ENCODE results near the gene TRPC4AP. TPM values are rescaled to one million over a fixed set of nuclear protein-coding genes. Genes with fewer than 3 reads are reported as not detected.

Gene TRPC4AP
- total RNA-seq, 1 experiment from 2014 or later, result 48.6 TPM

- POLR2A ChIA-PET, result no interaction called here
- no peak overlapping the region for H3K9ac ChIP-seq (ENCODE audit: low read length)
- no peaks in the 10 kb centered on the region for H3K9me3 ChIP-seq (ENCODE audit: control insufficient read depth in 1 of 2, insufficient read depth in 1 of 2, low read depth in 1 of 2, low read length in 2 of 2)
- CTCF ChIA-PET, result no interaction called here
- H3K27me3 ChIP-seq (ENCODE audit: insufficient read depth, low read length), result no peaks in the 10 kb centered on the region
- RAD21 ChIA-PET (ENCODE audit: low non-redundant PET in 1 of 2, low total read pairs in 2 of 2, uncharacterized antibody in 2 of 2, unreplicated experiment in 2 of 2), result no interaction called here
- BruUV-seq (replicated peaks), result no TSS peak
- no peak overlapping the region for H2AFZ ChIP-seq (ENCODE audit: low read depth, low read length, poor library complexity, severe bottlenecking)
- H4K20me1 ChIP-seq (ENCODE audit: insufficient read depth), result no peaks in the 10 kb centered on the region
- intact Hi-C loops (cut with micrococcal nuclease), result no loop called here
- DNase-seq (ENCODE audit: low read depth, low spot score) (no peak), ATAC-seq (no peak)
- no peak for TF ChIP-seq SRF (IDR thresholded peaks at IDR 0.05; ENCODE audit: low read depth)
- no peaks in the 10 kb centered on the region for H3K9me2 ChIP-seq (ENCODE audit: insufficient read depth)
- H3K36me3 ChIP-seq (ENCODE audit: control insufficient read depth in 1 of 2, insufficient read depth in 2 of 2, low read length in 2 of 2), result no peaks in the 10 kb centered on the region
- H3K27ac ChIP-seq (ENCODE audit: low read depth, low read length), result no peak overlapping the region
- no peaks in the 10 kb centered on the region for H3K79me2 ChIP-seq (ENCODE audit: insufficient read depth, low read length)
- H3K4me2 ChIP-seq (ENCODE audit: low read length), result no peak overlapping the region
- no peaks in the 10 kb centered on the region for H3K4me1 ChIP-seq (ENCODE audit: control insufficient read depth in 1 of 2, insufficient read depth in 2 of 2, low read length in 2 of 2)
- H3K4me3 ChIP-seq (replicated peaks in 1 of 2; ENCODE audit: low read depth in 1 of 2, low read length in 2 of 2), result no peak overlapping the region
Observed at GRCh38 chr20:34970193-34970840, 122.3 kb downstream of the TRPC4AP start.

- ChIA-PET CTCF (no interaction called here), RAD21 (ENCODE audit: low non-redundant PET in 1 of 2, low total read pairs in 2 of 2, uncharacterized antibody in 2 of 2, unreplicated experiment in 2 of 2) (no interaction called here), POLR2A (no interaction called here)
- Histone ChIP-seq H2AFZ (ENCODE audit: low read depth, low read length, poor library complexity, severe bottlenecking) (no peak overlapping the region), H3K36me3 (ENCODE audit: control insufficient read depth in 1 of 2, insufficient read depth in 2 of 2, low read length in 2 of 2) (no peaks in the 10 kb centered on the region), H4K20me1 (ENCODE audit: insufficient read depth) (no peaks in the 10 kb centered on the region), H3K9me2 (ENCODE audit: insufficient read depth) (no peaks in the 10 kb centered on the region), H3K4me2 (ENCODE audit: low read length) (no peak overlapping the region), H3K27me3 (ENCODE audit: insufficient read depth, low read length) (no peaks in the 10 kb centered on the region), H3K9me3 (ENCODE audit: control insufficient read depth in 1 of 2, insufficient read depth in 1 of 2, low read depth in 1 of 2, low read length in 2 of 2) (no peaks in the 10 kb centered on the region), H3K79me2 (ENCODE audit: insufficient read depth, low read length) (no peaks in the 10 kb centered on the region), H3K9ac (ENCODE audit: low read length) (no peak overlapping the region), H3K4me3 (replicated peaks in 1 of 2; ENCODE audit: low read depth in 1 of 2, low read length in 2 of 2) (no peak overlapping the region), H3K27ac (ENCODE audit: low read depth, low read length) (no peak overlapping the region), H3K4me1 (ENCODE audit: control insufficient read depth in 1 of 2, insufficient read depth in 2 of 2, low read length in 2 of 2) (no peaks in the 10 kb centered on the region)
- intact Hi-C loops (cut with micrococcal nuclease), result no loop called here
- ATAC-seq (no peak), DNase-seq (ENCODE audit: low read depth, low spot score) (no peak)
- no TSS peak for BruUV-seq (replicated peaks)
- TF ChIP-seq SIN3A (IDR thresholded peaks at IDR 0.05; ENCODE audit: low read depth) (no peak), RAD21 (IDR thresholded peaks at IDR 0.05; ENCODE audit: low read depth) (no peak), FOSL1 (IDR thresholded peaks at IDR 0.05; ENCODE audit: low read depth) (no peak), YY1 (IDR thresholded peaks at IDR 0.05; ENCODE audit: extremely low read depth, insufficient replicate concordance, low read depth, low read length) (no peak), POLR2AphosphoS5 (IDR thresholded peaks at IDR 0.05; ENCODE audit: low read depth, low read length) (no peak), ZNF274 (IDR thresholded peaks at IDR 0.05; ENCODE audit: low read depth, low read length) (no peak), SP1 (IDR thresholded peaks at IDR 0.05; ENCODE audit: low read depth) (no peak)
Observed at GRCh38 chr20:34968042-34968775, 124.4 kb downstream of the TRPC4AP start.
